HEK293 (cell line): ENCODE results near the gene RPL3.

ENCODE experiments used
- FEZF1 ChIP-seq: fragments of 450-650 bp; formaldehyde crosslinking; IDR thresholded peaks from 2 replicates; pipeline ENCODE4 v1.5.1; 2016; ENCODE audit warnings: missing biosample characterization, missing genetic modification characterization
- GLIS2 ChIP-seq: fragments of 450-650 bp; formaldehyde crosslinking; IDR thresholded peaks from 2 replicates; pipeline ENCODE4 v1.5.1; 2016; ENCODE audit warnings: missing biosample characterization, missing genetic modification characterization
- KLF9 ChIP-seq: fragments of 450-650 bp; formaldehyde crosslinking; IDR thresholded peaks from 2 replicates; pipeline ENCODE4 v1.5.1; 2016; ENCODE audit warnings: missing biosample characterization, missing genetic modification characterization, low read depth
- SCRT1 ChIP-seq: fragments of 450-650 bp; formaldehyde crosslinking; IDR thresholded peaks from 2 replicates; pipeline ENCODE4 v1.5.1; 2016; ENCODE audit warnings: missing biosample characterization, missing genetic modification characterization, borderline replicate concordance
- ZBTB8A ChIP-seq: fragments of 450-650 bp; formaldehyde crosslinking; IDR thresholded peaks from 2 replicates; pipeline ENCODE4 v1.5.1; 2016; ENCODE audit warnings: missing biosample characterization, missing genetic modification characterization
- ZNF146 ChIP-seq: fragments of 450-650 bp; formaldehyde crosslinking; IDR thresholded peaks from 2 replicates; pipeline ENCODE4 v1.5.1; 2016; ENCODE audit warnings: missing biosample characterization, missing genetic modification characterization
- ZNF184 ChIP-seq: fragments of 450-650 bp; IDR thresholded peaks from 2 replicates; pipeline ENCODE4 v1.5.1; 2018; ENCODE audit warnings: missing biosample characterization, mild to moderate bottlenecking, missing genetic modification characterization
- ZNF2 ChIP-seq: fragments of 450-650 bp; formaldehyde crosslinking; IDR thresholded peaks from 2 replicates; pipeline ENCODE4 v1.5.1; 2016; ENCODE audit warnings: missing biosample characterization, missing genetic modification characterization
- ZNF266 ChIP-seq: fragments of 450-650 bp; formaldehyde crosslinking; IDR thresholded peaks from 2 replicates; pipeline ENCODE4 v1.5.1; 2016; ENCODE audit warnings: missing biosample characterization, missing genetic modification characterization, low read depth
- ZNF292 ChIP-seq: fragments of 450-650 bp; formaldehyde crosslinking; IDR thresholded peaks from 2 replicates; pipeline ENCODE4 v1.5.1; 2016; ENCODE audit warnings: low read depth, missing biosample characterization, missing genetic modification characterization, borderline replicate concordance
- ZNF394 ChIP-seq: fragments of 450-650 bp; formaldehyde crosslinking; IDR thresholded peaks from 2 replicates; pipeline ENCODE4 v1.5.1; 2016; ENCODE audit warnings: missing biosample characterization, missing genetic modification characterization, mild to moderate bottlenecking, moderate library complexity, borderline replicate concordance
- ZNF423 ChIP-seq: fragments of 450-650 bp; formaldehyde crosslinking; IDR thresholded peaks from 2 replicates; pipeline ENCODE4 v1.5.1; 2016; ENCODE audit warnings: missing biosample characterization, missing genetic modification characterization
- ZNF555 ChIP-seq: fragments of 450-650 bp; formaldehyde crosslinking; conservative IDR thresholded peaks from 2 replicates; pipeline ENCODE4 v1.5.1; 2017; ENCODE audit warnings: missing biosample characterization, mild to moderate bottlenecking, missing genetic modification characterization, inconsistent platforms
- ZNF600 ChIP-seq: fragments of 450-650 bp; formaldehyde crosslinking; IDR thresholded peaks from 2 replicates; pipeline ENCODE4 v1.5.1; 2016; ENCODE audit warnings: missing biosample characterization, missing genetic modification characterization
- ZNF626 ChIP-seq: fragments of 450-650 bp; sonication (Bioruptor Pico); formaldehyde crosslinking; IDR thresholded peaks from 2 replicates; pipeline ENCODE4 v1.5.1; 2018; ENCODE audit warnings: missing biosample characterization, missing genetic modification characterization, inconsistent platforms
- ZNF677 ChIP-seq: fragments of 450-650 bp; IDR thresholded peaks from 2 replicates; pipeline ENCODE4 v1.5.0; 2018; ENCODE audit warnings: missing biosample characterization, mild to moderate bottlenecking, missing genetic modification characterization, moderate library complexity
- ZNF76 ChIP-seq: fragments of 450-650 bp; formaldehyde crosslinking; IDR thresholded peaks from 2 replicates; pipeline ENCODE4; 2016; ENCODE audit warnings: low read depth, missing biosample characterization, missing genetic modification characterization, borderline replicate concordance
- ZSCAN30 ChIP-seq: fragments of 450-650 bp; IDR thresholded peaks from 2 replicates; pipeline ENCODE4 v1.5.1; 2018; ENCODE audit warnings: missing biosample characterization, mild to moderate bottlenecking, missing genetic modification characterization, moderate library complexity
- TF ChIP-seq, protein P1 (sequence below): fragments of 450-650 bp; formaldehyde crosslinking; IDR thresholded peaks from 2 replicates; pipeline ENCODE4 v1.5.1; 2016; ENCODE audit warnings: missing biosample characterization, missing genetic modification characterization
- TF ChIP-seq, protein P2 (sequence below): fragments of 450-650 bp; formaldehyde crosslinking; optimal IDR thresholded peaks from 2 replicates; pipeline ENCODE3; 2016; ENCODE audit warnings: missing biosample characterization, mild to moderate bottlenecking, missing genetic modification characterization
- TF ChIP-seq, protein P3 (sequence below): fragments of 450-650 bp; formaldehyde crosslinking; IDR thresholded peaks from 2 replicates; pipeline ENCODE4 v1.5.1; 2016; ENCODE audit warnings: missing biosample characterization, missing genetic modification characterization
- TF ChIP-seq, protein P4 (sequence below): fragments of 450-650 bp; formaldehyde crosslinking; IDR thresholded peaks from 2 replicates; pipeline ENCODE4 v1.5.1; 2016; ENCODE audit warnings: missing biosample characterization, missing genetic modification characterization
- TF ChIP-seq, protein P5 (sequence below): fragments of 450-650 bp; formaldehyde crosslinking; IDR thresholded peaks from 2 replicates; pipeline ENCODE4 v1.5.1; 2016; ENCODE audit warnings: missing biosample characterization, missing genetic modification characterization
- TF ChIP-seq, protein P6 (sequence below): fragments of 450-650 bp; formaldehyde crosslinking; IDR thresholded peaks from 2 replicates; pipeline ENCODE4 v1.5.1; 2016; ENCODE audit warnings: missing biosample characterization, missing genetic modification characterization
- TF ChIP-seq, protein P7 (sequence below): fragments of 450-650 bp; formaldehyde crosslinking; IDR thresholded peaks from 2 replicates; pipeline ENCODE4 v1.5.1; 2016; ENCODE audit warnings: missing biosample characterization, missing genetic modification characterization
- TF ChIP-seq, protein P8 (sequence below): sonication (generic); formaldehyde crosslinking; IDR thresholded peaks from 2 replicates; pipeline ENCODE4 v1.8.1; 2022; ENCODE audit warnings: mild to moderate bottlenecking, moderate library complexity, missing genetic modification reagents

The RPL3 gene

DNA sequence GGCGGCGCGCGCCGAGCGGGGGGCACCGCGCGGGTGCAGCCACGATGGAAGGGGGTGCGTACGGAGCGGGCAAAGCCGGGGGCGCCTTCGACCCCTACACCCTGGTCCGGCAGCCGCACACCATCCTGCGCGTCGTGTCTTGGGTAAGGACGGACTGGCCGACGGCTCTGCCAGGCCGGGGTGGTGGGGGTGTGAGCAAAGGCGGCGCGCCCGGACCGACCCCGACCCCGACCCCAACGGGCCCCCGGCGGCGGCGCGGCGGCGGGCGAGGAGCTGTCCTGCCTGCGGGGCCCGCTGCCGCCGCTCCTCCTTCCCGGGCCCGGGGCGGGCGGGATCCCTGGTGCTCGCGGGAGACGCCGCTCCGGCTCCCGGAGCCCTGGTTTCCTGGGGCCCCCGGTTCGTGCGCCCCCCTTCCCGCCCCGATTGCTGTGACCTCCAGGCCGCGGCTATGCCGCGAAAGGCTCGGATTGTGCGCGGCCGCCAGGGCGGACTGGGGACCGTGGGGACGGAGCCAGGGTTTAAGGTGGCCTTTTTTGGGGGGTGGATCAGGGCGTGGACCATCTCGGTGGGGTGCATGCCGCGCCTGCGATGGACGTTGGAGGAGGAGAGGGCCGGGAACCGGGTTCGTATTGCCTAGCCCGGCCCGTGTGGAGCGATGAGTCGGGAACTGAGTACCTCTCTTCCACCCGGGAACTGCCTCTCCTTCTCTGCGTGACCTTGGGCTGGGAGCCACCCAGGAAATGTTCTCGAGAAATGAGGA lies 30.7 kb upstream of the RPL3 start, which contains the start of gene SYNGR1 (continued):
- TF ChIP-seq ZNF2 (tag by site-specific recombination) (no peak), ZNF394 (tag by site-specific recombination) (no peak), ZNF677 (tag by site-specific recombination) (peak; percentile 56; the same call in 1 of the 2 replicates), KLF9 (tag by site-specific recombination) (no peak), ZNF600 (no peak), ZBTB8A (tag by site-specific recombination) (peak; percentile 55; the same call in 1 of the 2 replicates), ZNF626 (no peak), ZNF423 (0 out of 2 replicates have a peak, but pooled peaks have one; percentile 12), SCRT1 (tag by site-specific recombination) (no peak), ZNF555 (tag by site-specific recombination) (no peak), ZNF76 (tag by site-specific recombination) (no peak), FEZF1 (no peak), ZNF184 (tag by site-specific recombination) (no peak), GLIS2 (tag by site-specific recombination) (peak; percentile 54), ZNF292 (tag by site-specific recombination) (0 out of 2 replicates have a peak, but pooled peaks have one; percentile 7), ZNF266 (tag by site-specific recombination) (no peak), ZSCAN30 (tag by site-specific recombination) (no peak), ZNF146 (tag by site-specific recombination) (no peak)
- TF ChIP-seq, protein P1, sequence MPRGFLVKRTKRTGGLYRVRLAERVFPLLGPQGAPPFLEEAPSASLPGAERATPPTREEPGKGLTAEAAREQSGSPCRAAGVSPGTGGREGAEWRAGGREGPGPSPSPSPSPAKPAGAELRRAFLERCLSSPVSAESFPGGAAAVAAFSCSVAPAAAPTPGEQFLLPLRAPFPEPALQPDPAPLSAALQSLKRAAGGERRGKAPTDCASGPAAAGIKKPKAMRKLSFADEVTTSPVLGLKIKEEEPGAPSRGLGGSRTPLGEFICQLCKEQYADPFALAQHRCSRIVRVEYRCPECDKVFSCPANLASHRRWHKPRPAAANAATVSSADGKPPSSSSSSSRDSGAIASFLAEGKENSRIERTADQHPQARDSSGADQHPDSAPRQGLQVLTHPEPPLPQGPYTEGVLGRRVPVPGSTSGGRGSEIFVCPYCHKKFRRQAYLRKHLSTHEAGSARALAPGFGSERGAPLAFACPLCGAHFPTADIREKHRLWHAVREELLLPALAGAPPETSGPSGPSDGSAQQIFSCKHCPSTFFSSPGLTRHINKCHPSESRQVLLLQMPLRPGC (tag by site-specific recombination) = no peak
- TF ChIP-seq, protein P2, sequence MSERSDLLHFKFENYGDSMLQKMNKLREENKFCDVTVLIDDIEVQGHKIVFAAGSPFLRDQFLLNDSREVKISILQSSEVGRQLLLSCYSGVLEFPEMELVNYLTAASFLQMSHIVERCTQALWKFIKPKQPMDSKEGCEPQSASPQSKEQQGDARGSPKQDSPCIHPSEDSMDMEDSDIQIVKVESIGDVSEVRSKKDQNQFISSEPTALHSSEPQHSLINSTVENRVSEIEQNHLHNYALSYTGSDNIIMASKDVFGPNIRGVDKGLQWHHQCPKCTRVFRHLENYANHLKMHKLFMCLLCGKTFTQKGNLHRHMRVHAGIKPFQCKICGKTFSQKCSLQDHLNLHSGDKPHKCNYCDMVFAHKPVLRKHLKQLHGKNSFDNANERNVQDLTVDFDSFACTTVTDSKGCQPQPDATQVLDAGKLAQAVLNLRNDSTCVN = peak; percentile 41
- TF ChIP-seq, protein P3, sequence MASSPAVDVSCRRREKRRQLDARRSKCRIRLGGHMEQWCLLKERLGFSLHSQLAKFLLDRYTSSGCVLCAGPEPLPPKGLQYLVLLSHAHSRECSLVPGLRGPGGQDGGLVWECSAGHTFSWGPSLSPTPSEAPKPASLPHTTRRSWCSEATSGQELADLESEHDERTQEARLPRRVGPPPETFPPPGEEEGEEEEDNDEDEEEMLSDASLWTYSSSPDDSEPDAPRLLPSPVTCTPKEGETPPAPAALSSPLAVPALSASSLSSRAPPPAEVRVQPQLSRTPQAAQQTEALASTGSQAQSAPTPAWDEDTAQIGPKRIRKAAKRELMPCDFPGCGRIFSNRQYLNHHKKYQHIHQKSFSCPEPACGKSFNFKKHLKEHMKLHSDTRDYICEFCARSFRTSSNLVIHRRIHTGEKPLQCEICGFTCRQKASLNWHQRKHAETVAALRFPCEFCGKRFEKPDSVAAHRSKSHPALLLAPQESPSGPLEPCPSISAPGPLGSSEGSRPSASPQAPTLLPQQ (tag by site-specific recombination) = no peak
- TF ChIP-seq, protein P4, sequence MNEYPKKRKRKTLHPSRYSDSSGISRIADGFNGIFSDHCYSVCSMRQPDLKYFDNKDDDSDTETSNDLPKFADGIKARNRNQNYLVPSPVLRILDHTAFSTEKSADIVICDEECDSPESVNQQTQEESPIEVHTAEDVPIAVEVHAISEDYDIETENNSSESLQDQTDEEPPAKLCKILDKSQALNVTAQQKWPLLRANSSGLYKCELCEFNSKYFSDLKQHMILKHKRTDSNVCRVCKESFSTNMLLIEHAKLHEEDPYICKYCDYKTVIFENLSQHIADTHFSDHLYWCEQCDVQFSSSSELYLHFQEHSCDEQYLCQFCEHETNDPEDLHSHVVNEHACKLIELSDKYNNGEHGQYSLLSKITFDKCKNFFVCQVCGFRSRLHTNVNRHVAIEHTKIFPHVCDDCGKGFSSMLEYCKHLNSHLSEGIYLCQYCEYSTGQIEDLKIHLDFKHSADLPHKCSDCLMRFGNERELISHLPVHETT (tag by site-specific recombination) = no peak
- TF ChIP-seq, protein P5, sequence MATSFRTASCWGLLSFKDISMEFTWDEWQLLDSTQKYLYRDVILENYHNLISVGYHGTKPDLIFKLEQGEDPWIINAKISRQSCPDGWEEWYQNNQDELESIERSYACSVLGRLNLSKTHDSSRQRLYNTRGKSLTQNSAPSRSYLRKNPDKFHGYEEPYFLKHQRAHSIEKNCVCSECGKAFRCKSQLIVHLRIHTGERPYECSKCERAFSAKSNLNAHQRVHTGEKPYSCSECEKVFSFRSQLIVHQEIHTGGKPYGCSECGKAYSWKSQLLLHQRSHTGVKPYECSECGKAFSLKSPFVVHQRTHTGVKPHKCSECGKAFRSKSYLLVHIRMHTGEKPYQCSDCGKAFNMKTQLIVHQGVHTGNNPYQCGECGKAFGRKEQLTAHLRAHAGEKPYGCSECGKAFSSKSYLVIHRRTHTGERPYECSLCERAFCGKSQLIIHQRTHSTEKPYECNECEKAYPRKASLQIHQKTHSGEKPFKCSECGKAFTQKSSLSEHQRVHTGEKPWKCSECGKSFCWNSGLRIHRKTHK (tag by site-specific recombination) = no peak
- TF ChIP-seq, protein P6, sequence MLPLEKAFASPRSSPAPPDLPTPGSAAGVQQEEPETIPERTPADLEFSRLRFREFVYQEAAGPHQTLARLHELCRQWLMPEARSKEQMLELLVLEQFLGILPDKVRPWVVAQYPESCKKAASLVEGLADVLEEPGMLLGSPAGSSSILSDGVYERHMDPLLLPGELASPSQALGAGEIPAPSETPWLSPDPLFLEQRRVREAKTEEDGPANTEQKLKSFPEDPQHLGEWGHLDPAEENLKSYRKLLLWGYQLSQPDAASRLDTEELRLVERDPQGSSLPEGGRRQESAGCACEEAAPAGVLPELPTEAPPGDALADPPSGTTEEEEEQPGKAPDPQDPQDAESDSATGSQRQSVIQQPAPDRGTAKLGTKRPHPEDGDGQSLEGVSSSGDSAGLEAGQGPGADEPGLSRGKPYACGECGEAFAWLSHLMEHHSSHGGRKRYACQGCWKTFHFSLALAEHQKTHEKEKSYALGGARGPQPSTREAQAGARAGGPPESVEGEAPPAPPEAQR = no peak
- TF ChIP-seq, protein P7, sequence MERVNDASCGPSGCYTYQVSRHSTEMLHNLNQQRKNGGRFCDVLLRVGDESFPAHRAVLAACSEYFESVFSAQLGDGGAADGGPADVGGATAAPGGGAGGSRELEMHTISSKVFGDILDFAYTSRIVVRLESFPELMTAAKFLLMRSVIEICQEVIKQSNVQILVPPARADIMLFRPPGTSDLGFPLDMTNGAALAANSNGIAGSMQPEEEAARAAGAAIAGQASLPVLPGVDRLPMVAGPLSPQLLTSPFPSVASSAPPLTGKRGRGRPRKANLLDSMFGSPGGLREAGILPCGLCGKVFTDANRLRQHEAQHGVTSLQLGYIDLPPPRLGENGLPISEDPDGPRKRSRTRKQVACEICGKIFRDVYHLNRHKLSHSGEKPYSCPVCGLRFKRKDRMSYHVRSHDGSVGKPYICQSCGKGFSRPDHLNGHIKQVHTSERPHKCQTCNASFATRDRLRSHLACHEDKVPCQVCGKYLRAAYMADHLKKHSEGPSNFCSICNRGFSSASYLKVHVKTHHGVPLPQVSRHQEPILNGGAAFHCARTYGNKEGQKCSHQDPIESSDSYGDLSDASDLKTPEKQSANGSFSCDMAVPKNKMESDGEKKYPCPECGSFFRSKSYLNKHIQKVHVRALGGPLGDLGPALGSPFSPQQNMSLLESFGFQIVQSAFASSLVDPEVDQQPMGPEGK (tag by site-specific recombination) = peak; percentile 75
- TF ChIP-seq, protein P8, sequence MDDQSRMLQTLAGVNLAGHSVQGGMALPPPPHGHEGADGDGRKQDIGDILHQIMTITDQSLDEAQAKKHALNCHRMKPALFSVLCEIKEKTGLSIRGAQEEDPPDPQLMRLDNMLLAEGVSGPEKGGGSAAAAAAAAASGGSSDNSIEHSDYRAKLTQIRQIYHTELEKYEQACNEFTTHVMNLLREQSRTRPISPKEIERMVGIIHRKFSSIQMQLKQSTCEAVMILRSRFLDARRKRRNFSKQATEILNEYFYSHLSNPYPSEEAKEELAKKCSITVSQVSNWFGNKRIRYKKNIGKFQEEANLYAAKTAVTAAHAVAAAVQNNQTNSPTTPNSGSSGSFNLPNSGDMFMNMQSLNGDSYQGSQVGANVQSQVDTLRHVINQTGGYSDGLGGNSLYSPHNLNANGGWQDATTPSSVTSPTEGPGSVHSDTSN (CRISPR knock-in tag) = no peak
